Ascending aorta (tissue), 2 donors: ENCODE data around the gene KCNH1. TPM values are rescaled to one million over a fixed set of nuclear protein-coding genes. Genes with fewer than 3 reads are reported as not detected.

Experiments
- DNase-seq, 2 donors: peaks; one replicate each; pipeline ENCODE4 v3.0.0-alpha.2; 2019; ENCODE audit warnings: low spot score in 2 of 2
- H3K27ac ChIP-seq, 2 donors: fragments of 200-600 bp; sonication (generic); one replicate each; pipeline ENCODE4 v1.5.1; 2016 to 2017; ENCODE audit warnings: mild to moderate bottlenecking in 1 of 2
- H3K27me3 ChIP-seq: fragments of 200-600 bp; sonication (generic); one replicate; pipeline ENCODE4 v1.5.1; 2017
- H3K36me3 ChIP-seq, 2 donors: fragments of 200-600 bp; sonication (generic); one replicate each; pipeline ENCODE4 v1.5.1; 2016
- H3K4me1 ChIP-seq, 2 donors: fragments of 200-600 bp; sonication (generic); one replicate each; pipeline ENCODE4 v1.5.1; 2016 to 2017; ENCODE audit warnings: mild to moderate bottlenecking in 1 of 2
- H3K4me3 ChIP-seq, 2 donors: fragments of 200-600 bp; sonication (generic); one replicate each; pipeline ENCODE4 v1.5.1; 2016 to 2017; ENCODE audit warnings: mild to moderate bottlenecking in 1 of 2
- H3K9me3 ChIP-seq, 2 donors: fragments of 200-600 bp; sonication (generic); one replicate each; pipeline ENCODE4 v1.5.1; 2016
- intact Hi-C: fragments of 100-400 bp; cut with DNase I; formaldehyde crosslinking; loops from one replicate; pipeline ENCODE4 v1.15.1; 2023
- total RNA-seq: library from RNA; depleted of rRNA; stranded (reverse); fragments of >200 nt; gene quantifications from one replicate; pipeline ENCODE4 v1.1.0, GENCODE V29; 2016
- TF ChIP-seq, protein P1 (sequence below), 3 experiments: fragments of 200-600 bp in 2 of 3; fragments of 450-650 bp in 1 of 3; sonication (generic) in 2 of 3; IDR thresholded peaks; one replicate each; pipeline ENCODE4 v1.5.1; 2016 to 2019; ENCODE audit warnings: antibody characterized with exemption in 3 of 3, mild to moderate bottlenecking in 1 of 3, moderate library complexity in 1 of 3

The KCNH1 gene
- total RNA-seq, 1 donor from 2014 or later, result not detected

DNA sequence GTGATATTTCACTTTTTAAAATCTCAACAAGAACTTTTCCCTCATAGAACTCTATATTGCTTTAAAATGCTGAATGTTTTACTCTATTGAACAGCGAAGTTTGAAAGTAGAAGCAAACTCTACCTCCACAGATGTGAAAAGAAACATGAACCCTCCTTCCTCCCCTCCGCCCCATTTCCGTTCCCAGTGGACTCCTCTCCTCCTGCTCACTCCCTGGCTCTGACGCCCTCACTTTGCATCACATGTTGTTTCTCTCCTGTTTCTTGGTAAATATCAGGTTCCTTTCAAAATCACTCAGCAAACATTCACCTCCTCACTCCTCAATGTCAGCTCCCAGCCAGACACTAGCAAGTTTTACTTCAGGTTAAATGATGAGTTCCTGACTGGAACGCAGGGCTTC, 34.6 kb downstream of the KCNH1 start:
- H3K9me3 ChIP-seq, result no peaks in the 10 kb centered on the region
- no peak overlapping the region for H3K4me3 ChIP-seq
- H3K36me3 ChIP-seq, result no peaks in the 10 kb centered on the region
- no peak for DNase-seq
- no peaks in the 10 kb centered on the region for H3K27me3 ChIP-seq
- no peaks in the 10 kb centered on the region for H3K4me1 ChIP-seq
- no peak overlapping the region for H3K27ac ChIP-seq
- TF ChIP-seq, protein P1, sequence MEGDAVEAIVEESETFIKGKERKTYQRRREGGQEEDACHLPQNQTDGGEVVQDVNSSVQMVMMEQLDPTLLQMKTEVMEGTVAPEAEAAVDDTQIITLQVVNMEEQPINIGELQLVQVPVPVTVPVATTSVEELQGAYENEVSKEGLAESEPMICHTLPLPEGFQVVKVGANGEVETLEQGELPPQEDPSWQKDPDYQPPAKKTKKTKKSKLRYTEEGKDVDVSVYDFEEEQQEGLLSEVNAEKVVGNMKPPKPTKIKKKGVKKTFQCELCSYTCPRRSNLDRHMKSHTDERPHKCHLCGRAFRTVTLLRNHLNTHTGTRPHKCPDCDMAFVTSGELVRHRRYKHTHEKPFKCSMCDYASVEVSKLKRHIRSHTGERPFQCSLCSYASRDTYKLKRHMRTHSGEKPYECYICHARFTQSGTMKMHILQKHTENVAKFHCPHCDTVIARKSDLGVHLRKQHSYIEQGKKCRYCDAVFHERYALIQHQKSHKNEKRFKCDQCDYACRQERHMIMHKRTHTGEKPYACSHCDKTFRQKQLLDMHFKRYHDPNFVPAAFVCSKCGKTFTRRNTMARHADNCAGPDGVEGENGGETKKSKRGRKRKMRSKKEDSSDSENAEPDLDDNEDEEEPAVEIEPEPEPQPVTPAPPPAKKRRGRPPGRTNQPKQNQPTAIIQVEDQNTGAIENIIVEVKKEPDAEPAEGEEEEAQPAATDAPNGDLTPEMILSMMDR (IDR thresholded peaks at IDR 0.05), result no peak
- intact Hi-C loops, result no loop called here

DNA sequence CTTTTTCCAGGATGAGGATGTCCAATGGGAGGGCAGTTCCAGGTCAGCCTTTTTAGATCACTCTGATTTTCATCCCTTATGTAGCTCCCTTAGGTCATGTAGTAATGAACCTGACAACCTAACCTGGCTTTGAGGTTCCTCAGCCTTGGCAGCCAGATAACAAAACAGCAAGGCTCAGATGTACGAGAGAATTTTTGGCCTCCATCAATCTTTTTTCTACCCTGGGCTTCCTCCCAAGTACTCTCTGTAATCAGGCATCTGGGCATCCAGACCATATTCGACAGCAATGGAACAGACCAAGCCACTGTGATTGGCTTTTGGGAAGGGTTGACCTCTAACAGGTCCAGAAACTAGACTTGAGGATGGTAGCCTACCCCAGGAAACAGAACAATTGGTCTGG, 38.6 kb downstream of the KCNH1 start:
- TF ChIP-seq, protein P1 (IDR thresholded peaks at IDR 0.05), result no peak

DNA sequence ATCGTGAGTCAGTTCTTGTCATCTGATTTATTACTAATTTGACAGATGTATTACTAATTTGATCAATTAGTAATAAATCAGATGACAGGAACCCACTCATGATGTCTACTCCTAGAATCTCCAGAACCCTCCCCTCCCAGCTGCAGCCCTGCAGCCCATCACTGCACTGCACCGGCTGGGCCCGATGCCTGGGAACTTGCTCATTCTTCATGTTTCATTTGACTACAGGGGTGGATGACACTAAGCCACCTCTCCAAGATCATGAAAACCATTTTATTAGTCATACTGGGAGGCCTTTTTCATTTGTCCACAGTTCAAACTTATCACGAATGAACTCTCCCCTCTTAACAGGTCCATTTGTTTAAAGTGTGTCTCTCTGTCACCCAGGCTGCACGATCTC, 41.0 kb downstream of the KCNH1 start:
- Histone ChIP-seq H3K4me3 (no peak overlapping the region), H3K27me3 (no peaks in the 10 kb centered on the region), H3K9me3 (no peaks in the 10 kb centered on the region), H3K4me1 (no peaks in the 10 kb centered on the region), H3K27ac (no peak overlapping the region), H3K36me3 (no peaks in the 10 kb centered on the region)
- TF ChIP-seq, protein P1 (IDR thresholded peaks at IDR 0.05), result no peak
- no peak for DNase-seq
- intact Hi-C loops, result no loop called here

More for the DNA sequence above, 38.6 kb downstream of the KCNH1 start:
- Histone ChIP-seq H3K4me3 (no peak overlapping the region), H3K27ac (no peak overlapping the region), H3K27me3 (no peaks in the 10 kb centered on the region), H3K9me3 (no peaks in the 10 kb centered on the region), H3K36me3 (no peaks in the 10 kb centered on the region), H3K4me1 (no peaks in the 10 kb centered on the region)
- DNase-seq, result no peak
- intact Hi-C loops, result no loop called here

DNA sequence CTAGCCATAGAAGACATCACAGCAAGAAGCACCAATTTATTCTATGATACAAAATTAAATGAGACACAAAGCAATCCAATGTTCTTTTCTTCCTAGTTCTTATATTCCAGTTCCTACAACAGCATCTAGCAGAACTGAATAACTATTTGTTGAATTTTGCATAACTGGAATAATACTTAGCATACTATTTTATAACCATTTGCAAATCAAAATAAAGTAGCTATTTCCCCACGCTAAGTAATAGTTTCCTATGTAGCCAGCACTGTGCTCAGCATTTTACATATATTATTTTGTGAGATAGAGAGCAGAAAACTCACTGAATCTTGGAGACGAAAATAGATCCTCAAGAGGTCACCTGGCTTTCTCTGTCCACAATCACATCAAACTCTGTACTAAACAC, 42.1 kb downstream of the KCNH1 start:
- no peak overlapping the region for H3K27ac ChIP-seq
- TF ChIP-seq, protein P1 (IDR thresholded peaks at IDR 0.05), result no peak
- DNase-seq, result no peak
- intact Hi-C loops, result no loop called here
- no peaks in the 10 kb centered on the region for H3K4me1 ChIP-seq
- no peak overlapping the region for H3K4me3 ChIP-seq
- H3K27me3 ChIP-seq, result no peaks in the 10 kb centered on the region
- H3K36me3 ChIP-seq, result no peaks in the 10 kb centered on the region
- no peaks in the 10 kb centered on the region for H3K9me3 ChIP-seq

DNA sequence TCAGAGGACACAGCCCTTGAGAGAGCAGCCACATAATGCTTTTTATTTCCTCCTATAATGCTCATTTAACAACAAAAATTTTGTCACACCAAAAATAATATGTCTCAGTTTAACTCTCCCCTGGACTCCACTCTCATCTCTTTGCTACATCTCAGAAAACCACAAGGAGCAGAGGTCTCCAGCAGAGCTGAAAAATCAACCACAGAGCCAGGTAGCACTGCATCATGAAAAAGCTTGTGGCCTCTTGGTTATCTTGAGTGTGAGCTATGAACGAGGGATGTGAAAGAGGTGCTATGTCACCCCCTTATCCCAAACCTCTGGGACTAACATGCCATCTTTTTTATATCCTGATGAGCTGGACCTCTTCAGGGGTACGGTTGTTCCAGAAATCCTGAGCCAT, 44.4 kb downstream of the KCNH1 start:
- Histone ChIP-seq H3K4me3 (no peak overlapping the region), H3K36me3 (no peaks in the 10 kb centered on the region), H3K4me1 (no peaks in the 10 kb centered on the region), H3K9me3 (no peaks in the 10 kb centered on the region), H3K27me3 (no peaks in the 10 kb centered on the region), H3K27ac (no peak overlapping the region)
- intact Hi-C loops, result no loop called here
- TF ChIP-seq, protein P1 (IDR thresholded peaks at IDR 0.05), result no peak
- DNase-seq, result no peak

DNA sequence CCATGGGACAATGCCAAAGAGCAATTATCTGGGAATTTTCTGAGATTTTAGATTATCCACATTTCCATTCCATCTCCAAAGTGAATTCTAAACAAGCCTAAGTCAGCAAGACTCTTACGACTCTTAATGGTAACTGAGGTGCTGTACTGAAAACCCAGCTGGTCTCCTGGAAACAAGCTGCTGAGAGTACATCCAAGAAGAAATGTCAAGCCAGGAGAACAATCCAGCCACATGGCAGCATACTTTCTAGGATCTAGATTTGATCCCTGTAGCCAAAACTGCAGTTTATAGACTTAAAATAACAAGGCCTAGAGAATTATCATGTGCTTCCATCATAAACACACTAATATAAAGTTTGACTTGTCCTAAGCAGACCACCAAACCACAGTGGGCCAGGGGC, 45.8 kb downstream of the KCNH1 start:
- Histone ChIP-seq H3K36me3 (no peaks in the 10 kb centered on the region), H3K9me3 (no peaks in the 10 kb centered on the region), H3K4me3 (no peak overlapping the region), H3K4me1 (no peaks in the 10 kb centered on the region), H3K27me3 (no peaks in the 10 kb centered on the region), H3K27ac (no peak overlapping the region)
- DNase-seq, result no peak
- intact Hi-C loops, result no loop called here
- TF ChIP-seq, protein P1 (IDR thresholded peaks at IDR 0.05), result no peak
